IPS-18c (cell line): ENCODE results near the gene DGKB.

ENCODE experiments used
- H3K4me3 ChIP-seq: 2 replicates; pipeline ENCODE4 v1.7.0; 2013; ENCODE audit warnings: low read depth, mild to moderate bottlenecking, low read length, moderate library complexity; ENCODE audit not compliant: insufficient read depth
- H3K9me3 ChIP-seq: one replicate; pipeline ENCODE4 v1.6.1; 2013; ENCODE audit warnings: mild to moderate bottlenecking, low read length, moderate library complexity; ENCODE audit not compliant: control insufficient read depth, insufficient read depth

Gene DGKB

GRCh38 chr7:14179781-14180180, 722.8 kb downstream of the DGKB start:
- H3K9me3 ChIP-seq, result no peaks in the 10 kb centered on the region
- H3K4me3 ChIP-seq, result no peak overlapping the region

- H3K4me3 ChIP-seq, result no peak overlapping the region
- no peaks in the 10 kb centered on the region for H3K9me3 ChIP-seq
These were observed 724.7 kb downstream of the DGKB start for GRCh38 chr7:14177876-14178275.

DNA sequence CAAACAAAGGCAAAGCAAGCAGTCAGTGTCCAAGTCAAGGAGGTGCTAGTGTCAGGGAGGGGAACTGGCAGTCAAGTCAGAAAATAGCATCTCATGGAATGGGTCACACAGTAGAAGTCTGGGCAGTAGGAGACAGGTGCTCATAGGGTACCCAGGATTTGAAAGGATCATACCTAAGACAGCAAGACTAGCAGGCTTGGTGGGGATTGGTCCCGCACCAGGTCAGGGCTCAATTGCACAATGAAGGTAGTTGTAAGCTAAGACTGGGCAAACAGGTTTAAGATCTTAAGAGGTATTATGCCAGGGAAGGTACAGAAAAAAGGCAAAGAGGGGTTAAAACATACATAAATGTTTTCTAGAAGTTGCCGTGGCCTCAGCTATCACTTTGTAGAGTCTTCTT, 731.7 kb downstream of the DGKB start:
- H3K9me3 ChIP-seq, result no peaks in the 10 kb centered on the region
- H3K4me3 ChIP-seq, result no peak overlapping the region

- H3K9me3 ChIP-seq, result no peaks in the 10 kb centered on the region
- H3K4me3 ChIP-seq, result no peak overlapping the region
These were observed 744.4 kb downstream of the DGKB start for GRCh38 chr7:14158111-14158510.

- Histone ChIP-seq H3K4me3 (no peak overlapping the region), H3K9me3 (no peaks in the 10 kb centered on the region)
These were observed 746.1 kb downstream of the DGKB start for GRCh38 chr7:14156436-14156835.

GRCh38 chr7:14148974-14149373, 753.6 kb downstream of the DGKB start:
- Histone ChIP-seq H3K9me3 (no peaks in the 10 kb centered on the region), H3K4me3 (no peak overlapping the region)

DNA sequence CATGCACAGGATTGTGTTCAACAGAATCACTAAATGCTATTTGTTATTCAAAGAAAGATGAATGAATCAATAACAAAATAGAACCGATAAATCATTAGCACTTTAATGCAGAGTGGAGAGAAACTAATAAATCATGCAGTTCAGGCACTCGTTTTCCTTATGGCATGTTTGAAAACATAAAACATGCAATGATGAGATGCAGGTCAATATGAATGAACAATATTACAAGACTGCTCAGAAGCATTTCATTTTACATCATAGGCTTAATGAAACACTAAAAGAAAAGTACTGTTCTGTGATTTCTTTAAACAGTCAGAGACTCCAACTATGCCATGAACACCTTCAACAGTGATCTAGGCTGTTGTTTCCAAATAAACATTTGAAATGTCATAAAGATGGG, 755.0 kb downstream of the DGKB start:
- Histone ChIP-seq H3K4me3 (no peak overlapping the region), H3K9me3 (no peaks in the 10 kb centered on the region)

GRCh38 chr7:14144538-14144937, 758.0 kb downstream of the DGKB start:
- Histone ChIP-seq H3K4me3 (no peak overlapping the region), H3K9me3 (no peaks in the 10 kb centered on the region)

DNA sequence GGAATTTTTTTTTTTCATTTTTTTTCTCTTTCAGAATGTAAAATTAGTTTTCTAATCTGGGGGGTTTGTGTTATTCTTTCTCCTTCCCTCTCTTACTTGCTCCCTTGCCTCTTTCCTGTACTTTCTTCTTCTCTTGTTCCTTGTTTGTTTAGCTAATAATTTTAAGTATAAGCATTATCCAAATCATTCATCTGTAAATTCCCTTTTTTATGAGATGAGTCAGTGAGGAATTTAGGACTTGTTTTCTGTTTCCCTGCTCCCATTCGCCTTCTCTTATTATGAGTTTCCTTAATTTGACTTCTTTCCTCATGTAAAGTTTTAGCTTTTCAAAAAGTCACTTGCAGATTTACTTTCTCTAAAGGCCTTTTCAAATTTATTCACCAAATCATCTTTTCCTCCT, 758.4 kb downstream of the DGKB start:
- Histone ChIP-seq H3K9me3 (no peaks in the 10 kb centered on the region), H3K4me3 (no peak overlapping the region)

DNA sequence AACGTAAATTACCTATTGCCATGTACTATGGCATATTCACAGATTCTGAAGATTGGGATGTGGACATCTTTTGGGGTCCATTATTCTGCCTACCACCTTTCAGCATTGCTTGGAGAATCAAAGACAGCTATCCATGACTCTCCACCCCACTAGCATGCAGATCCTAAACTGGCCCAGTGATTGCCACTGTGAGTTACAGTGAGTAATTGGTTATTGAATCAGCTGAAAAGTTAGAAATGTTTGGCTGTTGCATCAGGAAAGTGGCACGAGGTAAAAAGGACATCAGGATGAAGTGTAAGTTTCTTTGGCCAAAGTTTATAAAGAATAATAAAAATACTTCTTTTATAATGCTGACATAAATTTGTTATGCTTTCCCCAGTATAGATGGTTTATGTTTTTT, 764.9 kb downstream of the DGKB start:
- no peak overlapping the region for H3K4me3 ChIP-seq
- peaks cover 2% of the 10 kb centered on the region for H3K9me3 ChIP-seq

- Histone ChIP-seq H3K9me3 (peaks cover 2% of the 10 kb centered on the region), H3K4me3 (no peak overlapping the region)
These were observed 768.8 kb downstream of the DGKB start for GRCh38 chr7:14133752-14134151.

GRCh38 chr7:14125998-14126397, 776.6 kb downstream of the DGKB start:
- no peaks in the 10 kb centered on the region for H3K9me3 ChIP-seq
- no peak overlapping the region for H3K4me3 ChIP-seq

DNA sequence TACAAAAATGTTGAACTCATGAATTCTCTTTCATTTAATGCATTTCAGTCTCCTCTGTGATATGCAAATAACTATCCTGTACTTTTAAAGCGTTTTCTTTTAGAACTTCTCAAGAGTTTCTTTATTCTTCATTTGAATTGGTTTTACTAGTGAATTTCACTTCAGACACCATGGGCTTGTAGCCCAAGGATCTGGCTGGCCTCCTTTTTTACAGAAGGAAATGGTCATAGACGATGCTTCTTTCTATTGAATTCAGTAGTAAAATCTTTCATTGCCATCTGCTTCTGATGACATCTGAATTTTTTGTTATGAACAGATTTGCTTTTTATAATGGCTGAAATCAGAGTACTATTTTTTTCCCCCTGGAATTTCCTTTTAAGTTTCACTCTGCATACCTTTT, 777.8 kb downstream of the DGKB start:
- Histone ChIP-seq H3K4me3 (no peak overlapping the region), H3K9me3 (no peaks in the 10 kb centered on the region)

GRCh38 chr7:14123923-14124322, 778.6 kb downstream of the DGKB start:
- H3K4me3 ChIP-seq, result no peak overlapping the region
- no peaks in the 10 kb centered on the region for H3K9me3 ChIP-seq

- H3K4me3 ChIP-seq, result no peak overlapping the region
- no peaks in the 10 kb centered on the region for H3K9me3 ChIP-seq
These were observed 786.9 kb downstream of the DGKB start for GRCh38 chr7:14115701-14116100.

- peaks cover 2% of the 10 kb centered on the region for H3K9me3 ChIP-seq
- no peak overlapping the region for H3K4me3 ChIP-seq
These were observed 797.7 kb downstream of the DGKB start for GRCh38 chr7:14104861-14105260.

- no peaks in the 10 kb centered on the region for H3K9me3 ChIP-seq
- no peak overlapping the region for H3K4me3 ChIP-seq
These were observed 806.4 kb downstream of the DGKB start for GRCh38 chr7:14096159-14096558.

- H3K9me3 ChIP-seq, result no peaks in the 10 kb centered on the region
These were observed 807.2 kb downstream of the DGKB start for GRCh38 chr7:14095233-14095950.

More at GRCh38 chr7:14095233-14095950, 807.2 kb downstream of the DGKB start:
- no peak overlapping the region for H3K4me3 ChIP-seq
